A673 (cell line): Measurements from ENCODE around the gene ERVW-1. TPM values are rescaled to one million over a fixed set of nuclear protein-coding genes. Genes with fewer than 3 reads are reported as not detected.
"Not testable (repeated sequence)": the region's sequence is repeated elsewhere in the genome, so short reads cannot be mapped to it uniquely, and the experiment has no call there.

Experiments
- BruUV-seq: library from RNA; stranded (reverse); fragments of 400-500 nt; replicated peaks from 2 replicates; lab custom pipeline; 2021; lab: Mats Ljungman, UMichigan
- CTCF ChIA-PET: fragments of 300-600 bp; sonication (Branson Sonifier 250); formaldehyde crosslinking; loops from one replicate; lab custom pipeline; 2022; ENCODE audit warnings: antibody characterized with exemption; lab: Charles Lee
- POLR2A ChIA-PET: fragments of 300-600 bp; sonication (Branson Sonifier 250); formaldehyde crosslinking; loops from one replicate; lab custom pipeline; 2022; ENCODE audit warnings: antibody characterized with exemption; ENCODE audit not compliant: low non-redundant PET; lab: Charles Lee
- DNase-seq: peaks from one replicate; pipeline ENCODE4 v3.0.0-alpha.2; 2015; ENCODE audit warnings: low spot score
- H3K27ac ChIP-seq: fragments of 200-600 bp; sonication (generic); 2 replicates; pipeline ENCODE4 v1.5.1; 2016; ENCODE audit warnings: mixed run types, low read depth, mild to moderate bottlenecking, mixed read lengths, antibody characterized with exemption, low read length; ENCODE audit not compliant: poor library complexity, severe bottlenecking
- H3K27me3 ChIP-seq: fragments of 200-600 bp; sonication (generic); replicated peaks from 2 replicates; pipeline ENCODE4 v1.6.1; 2017; ENCODE audit warnings: mixed run types, low read depth, mild to moderate bottlenecking, mixed read lengths, antibody characterized with exemption, low read length; ENCODE audit not compliant: insufficient read depth, poor library complexity
- H3K36me3 ChIP-seq: fragments of 200-600 bp; sonication (generic); 2 replicates; pipeline ENCODE4 v1.6.1; 2016; ENCODE audit warnings: mixed run types, mild to moderate bottlenecking, mixed read lengths, antibody characterized with exemption, low read length; ENCODE audit not compliant: insufficient read depth, poor library complexity, severe bottlenecking
- H3K4me1 ChIP-seq: fragments of 200-600 bp; sonication (generic); 2 replicates; pipeline ENCODE4 v1.6.1; 2017; ENCODE audit warnings: mixed run types, mild to moderate bottlenecking, mixed read lengths, antibody characterized with exemption, low read length; ENCODE audit not compliant: insufficient read depth, poor library complexity, severe bottlenecking
- H3K4me3 ChIP-seq: fragments of 200-600 bp; sonication (generic); 2 replicates; pipeline ENCODE4 v1.5.1; 2016; ENCODE audit warnings: low read depth, mixed run types, mild to moderate bottlenecking, mixed read lengths, low read length; ENCODE audit not compliant: poor library complexity, severe bottlenecking
- H3K9me3 ChIP-seq: fragments of 200-600 bp; sonication (generic); 2 replicates; pipeline ENCODE4 v1.6.1; 2016; ENCODE audit warnings: mixed run types, low read depth, mild to moderate bottlenecking, mixed read lengths, antibody characterized with exemption, low read length; ENCODE audit not compliant: poor library complexity, severe bottlenecking
- EZH2 ChIP-seq: fragments of 200-600 bp; sonication (generic); IDR thresholded peaks from 2 replicates; pipeline ENCODE4 v1.6.1; 2017; ENCODE audit warnings: borderline replicate concordance, low read depth, mild to moderate bottlenecking, mixed read lengths, antibody characterized with exemption, low read length; ENCODE audit not compliant: poor library complexity, severe bottlenecking
- intact Hi-C: fragments of 100-400 bp; cut with micrococcal nuclease; formaldehyde crosslinking; loops from one replicate; pipeline ENCODE4 v1.10.0; 2022; ENCODE audit not compliant: unreplicated experiment
- total RNA-seq: library from RNA; stranded (reverse); gene quantifications from 2 replicates; pipeline ENCODE4 v1.2.3, GENCODE V29; 2021
- TF ChIP-seq, protein P1 (sequence below): fragments of 300-800, 200-600 bp; sonication (generic); conservative IDR thresholded peaks from 2 replicates; pipeline ENCODE4 v1.5.1; 2017; ENCODE audit warnings: low read depth, mild to moderate bottlenecking, antibody characterized with exemption, low read length, moderate library complexity, mixed read lengths

Gene ERVW-1
- total RNA-seq, 1 experiment from 2014 or later: not detected

DNA sequence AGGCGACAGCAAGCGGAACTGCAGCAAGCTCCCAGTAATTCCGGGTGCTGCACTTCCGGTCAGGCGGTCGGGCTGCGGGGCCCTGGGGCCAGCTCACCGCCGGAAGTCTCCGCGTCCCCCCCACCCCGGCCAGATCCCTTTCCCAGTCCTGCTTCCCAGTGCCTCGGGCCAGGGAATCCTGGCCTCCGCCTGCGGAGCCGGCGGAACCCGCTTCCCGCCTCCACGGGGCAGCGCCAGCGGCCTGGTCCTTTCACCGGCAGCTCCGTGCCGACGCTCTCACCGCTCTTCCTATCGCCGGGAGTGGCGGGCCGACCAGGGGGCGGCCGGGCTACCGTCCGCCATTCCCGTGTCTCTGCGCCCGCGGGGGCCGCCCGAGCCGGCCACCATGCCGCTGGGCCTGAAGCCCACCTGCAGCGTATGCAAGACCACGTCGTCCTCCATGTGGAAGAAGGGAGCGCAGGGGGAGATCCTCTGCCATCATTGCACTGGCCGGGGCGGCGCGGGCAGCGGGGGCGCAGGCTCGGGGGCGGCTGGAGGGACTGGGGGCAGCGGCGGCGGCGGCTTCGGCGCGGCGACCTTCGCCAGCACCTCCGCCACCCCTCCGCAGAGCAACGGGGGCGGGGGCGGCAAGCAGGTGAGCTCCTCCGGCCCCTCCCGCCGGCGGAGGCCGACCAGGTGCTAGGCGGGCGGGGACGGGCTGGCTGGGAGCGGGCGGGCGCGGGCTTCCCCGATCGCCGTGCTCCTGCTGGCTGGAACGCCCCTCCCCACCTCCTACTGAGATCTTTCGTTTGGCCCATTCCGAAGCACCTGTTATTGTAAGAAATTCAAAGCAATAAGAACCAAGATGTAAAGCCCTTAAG, 30.2 kb downstream of the ERVW-1 start, which contains the start of gene GATAD1:
Gene GATAD1, plus strand, starts transcription at position 138 of the 860 bp plus-strand sequence. Its CDS starts 248 bp downstream, at position 386.
- H3K27me3 ChIP-seq: no peaks in the 10 kb centered on the region
- BruUV-seq: no TSS peak
- TF ChIP-seq, protein P1, sequence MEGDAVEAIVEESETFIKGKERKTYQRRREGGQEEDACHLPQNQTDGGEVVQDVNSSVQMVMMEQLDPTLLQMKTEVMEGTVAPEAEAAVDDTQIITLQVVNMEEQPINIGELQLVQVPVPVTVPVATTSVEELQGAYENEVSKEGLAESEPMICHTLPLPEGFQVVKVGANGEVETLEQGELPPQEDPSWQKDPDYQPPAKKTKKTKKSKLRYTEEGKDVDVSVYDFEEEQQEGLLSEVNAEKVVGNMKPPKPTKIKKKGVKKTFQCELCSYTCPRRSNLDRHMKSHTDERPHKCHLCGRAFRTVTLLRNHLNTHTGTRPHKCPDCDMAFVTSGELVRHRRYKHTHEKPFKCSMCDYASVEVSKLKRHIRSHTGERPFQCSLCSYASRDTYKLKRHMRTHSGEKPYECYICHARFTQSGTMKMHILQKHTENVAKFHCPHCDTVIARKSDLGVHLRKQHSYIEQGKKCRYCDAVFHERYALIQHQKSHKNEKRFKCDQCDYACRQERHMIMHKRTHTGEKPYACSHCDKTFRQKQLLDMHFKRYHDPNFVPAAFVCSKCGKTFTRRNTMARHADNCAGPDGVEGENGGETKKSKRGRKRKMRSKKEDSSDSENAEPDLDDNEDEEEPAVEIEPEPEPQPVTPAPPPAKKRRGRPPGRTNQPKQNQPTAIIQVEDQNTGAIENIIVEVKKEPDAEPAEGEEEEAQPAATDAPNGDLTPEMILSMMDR: peak; percentile 92
- no peak for TF ChIP-seq EZH2
- no peaks in the 10 kb centered on the region for H3K9me3 ChIP-seq
- ChIA-PET CTCF (interaction anchor here (0.5 to 2.6 kb wide), 7 partner anchors 13 to 1594 kb away, joined by 3 to 20 read pairs (median 5); partner anchors contain the start of genes PEX1 and RBM48), POLR2A (interaction anchor here (0.6 to 0.7 kb wide), 2 partner anchors 18 to 80 kb away, joined by 3 read pairs; no protein-coding TSS in a partner anchor)
- peaks cover 7% of the 10 kb centered on the region for H3K4me1 ChIP-seq
- peak; percentile 91 for DNase-seq
- peak within 1 kb of the TSS; percentile 94 for H3K4me3 ChIP-seq
- H3K36me3 ChIP-seq: peaks cover 26% of the 10 kb centered on the region
- intact Hi-C loops: loop anchor here (1.0 to 5.0 kb wide), 4 partner anchors 23 to 565 kb away; partner anchors contain the start of genes CYP51A1, LRRD1 and MTERF1
- H3K27ac ChIP-seq: peak within 1 kb of the TSS; percentile 93

- CTCF ChIA-PET: interaction anchor here (0.5 to 2.6 kb wide), 4 partner anchors 23 to 1593 kb away, joined by 3 to 20 read pairs (median 4); no protein-coding TSS in a partner anchor
- H3K27ac ChIP-seq: peak overlapping the region; percentile 93
Measured at GRCh38 chr7:92446869-92447344, 30.8 kb downstream of the ERVW-1 start.

DNA sequence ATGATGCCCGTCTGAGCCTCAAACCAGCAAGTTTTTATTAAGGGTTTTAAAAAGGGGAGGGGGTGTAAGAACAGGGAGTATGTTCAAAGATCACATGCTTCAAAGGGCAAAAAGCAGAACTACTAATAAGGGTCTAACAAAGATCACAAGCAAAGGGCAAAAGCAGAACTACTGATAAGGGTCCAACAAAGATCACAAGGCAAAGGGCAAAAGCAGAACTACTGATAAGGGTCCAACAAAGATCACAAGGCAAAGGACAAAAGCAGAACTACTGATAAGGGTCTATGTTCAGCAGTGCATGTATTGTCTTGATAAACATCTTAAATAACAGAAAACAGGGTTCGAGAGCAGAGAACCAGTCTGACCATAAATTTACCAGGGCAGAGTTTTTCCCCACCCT, 35.0 kb downstream of the ERVW-1 start:
- H3K36me3 ChIP-seq, CTCF ChIA-PET, intact Hi-C loops, H3K27ac ChIP-seq, H3K4me3 ChIP-seq, H3K27me3 ChIP-seq, BruUV-seq, H3K9me3 ChIP-seq, H3K4me1 ChIP-seq, POLR2A ChIA-PET, DNase-seq: not testable (repeated sequence)

More at GRCh38 chr7:92446869-92447344, 30.8 kb downstream of the ERVW-1 start:
- H3K4me3 ChIP-seq: peak overlapping the region; percentile 94
- intact Hi-C loops: loop anchor here (1.0 to 5.0 kb wide), 4 partner anchors 23 to 565 kb away; partner anchors contain the start of genes CYP51A1, LRRD1 and MTERF1
- BruUV-seq: no TSS peak
- H3K9me3 ChIP-seq: no peaks in the 10 kb centered on the region
- DNase-seq: no peak
- no peaks in the 10 kb centered on the region for H3K27me3 ChIP-seq
- TF ChIP-seq EZH2: no peak
- TF ChIP-seq, protein P1: no peak
- POLR2A ChIA-PET: interaction anchor here (0.6 to 0.7 kb wide), 2 partner anchors 19 to 79 kb away, joined by 3 read pairs; no protein-coding TSS in a partner anchor
- H3K36me3 ChIP-seq: peaks cover 22% of the 10 kb centered on the region
- peaks cover 7% of the 10 kb centered on the region for H3K4me1 ChIP-seq
